ENCODE data around the gene CRMP1. TPM values are rescaled to one million over a fixed set of nuclear protein-coding genes. Genes with fewer than 3 reads are reported as not detected.

The CRMP1 gene
- total and polyA plus RNA-seq, 7 experiments from 2014 or later: 0.46 TPM; not detected in 6

- ChIA-PET CTCF (no interaction called here), POLR2A (no interaction called here)
- DNase-seq (no peak), ATAC-seq (no peak)
- H3K9me3 Mint-ChIP-seq: peaks cover 0 to 4% (median 0%) of the 10 kb centered on the region in 11 donors
- Histone ChIP-seq H3K4me1 (ENCODE audit: control insufficient read depth in 2 of 2, insufficient read depth in 2 of 2, low read length in 2 of 2) (no peaks in the 10 kb centered on the region), H3K27ac (ENCODE audit: low read depth, low read length) (no peak overlapping the region), H3K27me3 (ENCODE audit: control insufficient read depth in 2 of 2, insufficient read depth in 2 of 2, low read length in 2 of 2) (no peaks in the 10 kb centered on the region), H3K9me3 (ENCODE audit: control insufficient read depth in 2 of 3, low read length in 3 of 3) (no peaks in the 10 kb centered on the region), H3K4me3 (ENCODE audit: low read length) (no peak overlapping the region), H3K36me3 (ENCODE audit: control insufficient read depth in 2 of 3, insufficient read depth in 3 of 3, low read length in 3 of 3) (no peaks in the 10 kb centered on the region)
- intact Hi-C loops (cut with micrococcal nuclease): no loop called here
- H3K4me1 Mint-ChIP-seq: no peaks in the 10 kb centered on the region
- no peak overlapping the region for H3K27ac Mint-ChIP-seq
- no peak overlapping the region for H3K4me3 Mint-ChIP-seq
- no peaks in the 10 kb centered on the region for H3K36me3 Mint-ChIP-seq
- H3K27me3 Mint-ChIP-seq: peaks cover 0 to 9% (median 0%) of the 10 kb centered on the region in 5 donors
These were observed 103.7 kb downstream of the CRMP1 start for GRCh38 chr4:5789141-5789540.

GRCh38 chr4:5788144-5788543 is 104.7 kb downstream of the CRMP1 start:
- H3K27ac ChIP-seq (ENCODE audit: low read depth, low read length): no peak overlapping the region
- Mint-ChIP-seq H3K9me3 (peaks cover 0 to 9% (median 0%) of the 10 kb centered on the region in 11 donors), H3K27me3 (peaks cover 0 to 9% (median 4%) of the 10 kb centered on the region in 5 donors), H3K4me3 (no peak overlapping the region), H3K4me1 (peaks cover 0 to 2% (median 0%) of the 10 kb centered on the region in 7 donors), H3K36me3 (no peaks in the 10 kb centered on the region), H3K27ac (no peak overlapping the region)
- POLR2A ChIA-PET: no interaction called here
- H3K4me3 ChIP-seq (ENCODE audit: low read length): no peak overlapping the region
- no peaks in the 10 kb centered on the region for H3K36me3 ChIP-seq (ENCODE audit: control insufficient read depth in 2 of 3, insufficient read depth in 3 of 3, low read length in 3 of 3)
- H3K27me3 ChIP-seq (ENCODE audit: control insufficient read depth in 2 of 2, insufficient read depth in 2 of 2, low read length in 2 of 2): no peaks in the 10 kb centered on the region
- intact Hi-C loops (cut with micrococcal nuclease): no loop called here
- no peaks in the 10 kb centered on the region for H3K9me3 ChIP-seq (ENCODE audit: control insufficient read depth in 2 of 3, low read length in 3 of 3)
- DNase-seq (no peak), ATAC-seq (no peak)
- no peaks in the 10 kb centered on the region for H3K4me1 ChIP-seq (ENCODE audit: control insufficient read depth in 2 of 2, insufficient read depth in 2 of 2, low read length in 2 of 2)
- CTCF ChIA-PET: no interaction called here

GRCh38 chr4:5787311-5787710 is 105.6 kb downstream of the CRMP1 start:
- H3K4me1 Mint-ChIP-seq: peaks cover 0 to 2% (median 0%) of the 10 kb centered on the region in 7 donors
- CTCF ChIA-PET: no interaction called here

GRCh38 chr4:5785806-5786680 is 106.8 kb downstream of the CRMP1 start:
- Histone ChIP-seq H3K9me3 (ENCODE audit: control insufficient read depth in 2 of 3, low read length in 3 of 3) (no peaks in the 10 kb centered on the region), H3K27me3 (ENCODE audit: control insufficient read depth in 2 of 2, insufficient read depth in 2 of 2, low read length in 2 of 2) (no peaks in the 10 kb centered on the region), H3K36me3 (ENCODE audit: control insufficient read depth in 2 of 3, insufficient read depth in 3 of 3, low read length in 3 of 3) (no peaks in the 10 kb centered on the region), H3K4me3 (ENCODE audit: low read length) (no peak overlapping the region), H3K4me1 (ENCODE audit: control insufficient read depth in 2 of 2, insufficient read depth in 2 of 2, low read length in 2 of 2) (no peaks in the 10 kb centered on the region), H3K27ac (ENCODE audit: low read depth, low read length) (no peak overlapping the region)
- Mint-ChIP-seq H3K4me3 (no peak overlapping the region), H3K27ac (no peak overlapping the region), H3K9me3 (peaks cover 0 to 14% (median 0%) of the 10 kb centered on the region in 11 donors), H3K36me3 (no peaks in the 10 kb centered on the region), H3K4me1 (peaks cover 0 to 2% (median 0%) of the 10 kb centered on the region in 7 donors), H3K27me3 (peaks cover 0 to 13% (median 5%) of the 10 kb centered on the region in 5 donors)
- ATAC-seq (no peak), DNase-seq (no peak)
- intact Hi-C loops (cut with micrococcal nuclease): no loop called here
- CTCF ChIA-PET: no interaction called here
- POLR2A ChIA-PET: no interaction called here

More at GRCh38 chr4:5787311-5787710, 105.6 kb downstream of the CRMP1 start:
- H3K27ac ChIP-seq (ENCODE audit: low read depth, low read length): no peak overlapping the region
- H3K36me3 Mint-ChIP-seq: no peaks in the 10 kb centered on the region
- H3K36me3 ChIP-seq (ENCODE audit: control insufficient read depth in 2 of 3, insufficient read depth in 3 of 3, low read length in 3 of 3): no peaks in the 10 kb centered on the region
- no peak for ATAC-seq
- H3K27me3 ChIP-seq (ENCODE audit: control insufficient read depth in 2 of 2, insufficient read depth in 2 of 2, low read length in 2 of 2): no peaks in the 10 kb centered on the region
- H3K9me3 Mint-ChIP-seq: peaks cover 0 to 14% (median 0%) of the 10 kb centered on the region in 11 donors
- DNase-seq: no peak
- intact Hi-C loops (cut with micrococcal nuclease): no loop called here
- no peak overlapping the region for H3K27ac Mint-ChIP-seq
- H3K4me1 ChIP-seq (ENCODE audit: control insufficient read depth in 2 of 2, insufficient read depth in 2 of 2, low read length in 2 of 2): no peaks in the 10 kb centered on the region
- POLR2A ChIA-PET: no interaction called here
- no peaks in the 10 kb centered on the region for H3K9me3 ChIP-seq (ENCODE audit: control insufficient read depth in 2 of 3, low read length in 3 of 3)
- peaks cover 0 to 10% (median 5%) of the 10 kb centered on the region in 5 donors for H3K27me3 Mint-ChIP-seq
- H3K4me3 ChIP-seq (ENCODE audit: low read length): no peak overlapping the region
- no peak overlapping the region for H3K4me3 Mint-ChIP-seq

GRCh38 chr4:5784960-5785611 is 107.8 kb downstream of the CRMP1 start:
- no peak overlapping the region for H3K27ac Mint-ChIP-seq
- CTCF ChIA-PET: no interaction called here
- DNase-seq (no peak), ATAC-seq (no peak)
- peaks cover 0 to 16% (median 5%) of the 10 kb centered on the region in 5 donors for H3K27me3 Mint-ChIP-seq
- H3K4me1 Mint-ChIP-seq: peaks cover 0 to 2% (median 0%) of the 10 kb centered on the region in 7 donors
- no peaks in the 10 kb centered on the region for H3K36me3 ChIP-seq (ENCODE audit: control insufficient read depth in 2 of 3, insufficient read depth in 3 of 3, low read length in 3 of 3)
- H3K4me3 ChIP-seq (ENCODE audit: low read length): no peak overlapping the region
- no peak overlapping the region for H3K4me3 Mint-ChIP-seq
- intact Hi-C loops (cut with micrococcal nuclease): no loop called here
- POLR2A ChIA-PET: no interaction called here
- H3K9me3 Mint-ChIP-seq: peaks cover 0 to 14% (median 0%) of the 10 kb centered on the region in 11 donors
- no peaks in the 10 kb centered on the region for H3K4me1 ChIP-seq (ENCODE audit: control insufficient read depth in 2 of 2, insufficient read depth in 2 of 2, low read length in 2 of 2)
- no peaks in the 10 kb centered on the region for H3K36me3 Mint-ChIP-seq
- H3K9me3 ChIP-seq (ENCODE audit: control insufficient read depth in 2 of 3, low read length in 3 of 3): no peaks in the 10 kb centered on the region
- no peaks in the 10 kb centered on the region for H3K27me3 ChIP-seq (ENCODE audit: control insufficient read depth in 2 of 2, insufficient read depth in 2 of 2, low read length in 2 of 2)
- H3K27ac ChIP-seq (ENCODE audit: low read depth, low read length): no peak overlapping the region

GRCh38 chr4:5784021-5784420 is 108.9 kb downstream of the CRMP1 start:
- Histone ChIP-seq H3K4me3 (ENCODE audit: low read length) (no peak overlapping the region), H3K27ac (ENCODE audit: low read depth, low read length) (no peak overlapping the region), H3K9me3 (ENCODE audit: control insufficient read depth in 2 of 3, low read length in 3 of 3) (no peaks in the 10 kb centered on the region), H3K36me3 (ENCODE audit: control insufficient read depth in 2 of 3, insufficient read depth in 3 of 3, low read length in 3 of 3) (no peaks in the 10 kb centered on the region), H3K27me3 (ENCODE audit: control insufficient read depth in 2 of 2, insufficient read depth in 2 of 2, low read length in 2 of 2) (no peaks in the 10 kb centered on the region), H3K4me1 (ENCODE audit: control insufficient read depth in 2 of 2, insufficient read depth in 2 of 2, low read length in 2 of 2) (no peaks in the 10 kb centered on the region)
- Mint-ChIP-seq H3K4me3 (no peak overlapping the region), H3K36me3 (no peaks in the 10 kb centered on the region), H3K27me3 (peaks cover 0 to 16% (median 5%) of the 10 kb centered on the region in 5 donors), H3K27ac (no peak overlapping the region), H3K9me3 (peaks cover 0 to 14% (median 0%) of the 10 kb centered on the region in 11 donors), H3K4me1 (peaks cover 0 to 2% (median 0%) of the 10 kb centered on the region in 7 donors)
- ChIA-PET CTCF (no interaction called here), POLR2A (no interaction called here)
- ATAC-seq (no peak), DNase-seq (no peak)
- intact Hi-C loops (cut with micrococcal nuclease): no loop called here
